HG02759 (cell line): ENCODE data around the gene SCN4A.
"Not testable (repeated sequence)": the region's sequence is repeated elsewhere in the genome, so short reads cannot be mapped to it uniquely, and the experiment has no call there.

ENCODE experiments used
- ATAC-seq: cut with Tn5 transposase; IDR thresholded peaks from one replicate; pipeline ENCODE4 v1.9.1; 2021; ENCODE audit warnings: mild to moderate bottlenecking, moderate library complexity; ENCODE audit not compliant: unreplicated experiment

SCN4A gene

GRCh38 chr17:63889026-63889848 lies 83.5 kb downstream of the SCN4A start:
- not testable (repeated sequence) for ATAC-seq
